Measurements from ENCODE around the gene CLDN20. TPM values are rescaled to one million over a fixed set of nuclear protein-coding genes. Genes with fewer than 3 reads are reported as not detected.

The CLDN20 gene
- not detected in 2 replicates for total RNA-seq

GRCh38 chr6:155263373-155264063, at the start of gene CLDN20:
Gene CLDN20 (plus strand): TSS chr6:155264013. CDS start chr6:155275720, 11,707 bp downstream.

GRCh38 chr6:155314092-155314772, 50.4 kb downstream of the CLDN20 start, which contains the start of gene TFB1M:
Gene TFB1M (minus strand): TSS chr6:155314484. CDS start chr6:155314428, 56 bp downstream.

Other genes starting within 250 kb of the CLDN20 start
- 28.8 and 33.9 TPM in 2 replicates for gene TFB1M, start 50.5 kb downstream of the CLDN20 start, total RNA-seq
- gene NOX3, start 191.8 kb downstream of the CLDN20 start, total RNA-seq = not detected in 2 replicates